ENCODE measurements around the gene IFT122.

Gene IFT122

DNA sequence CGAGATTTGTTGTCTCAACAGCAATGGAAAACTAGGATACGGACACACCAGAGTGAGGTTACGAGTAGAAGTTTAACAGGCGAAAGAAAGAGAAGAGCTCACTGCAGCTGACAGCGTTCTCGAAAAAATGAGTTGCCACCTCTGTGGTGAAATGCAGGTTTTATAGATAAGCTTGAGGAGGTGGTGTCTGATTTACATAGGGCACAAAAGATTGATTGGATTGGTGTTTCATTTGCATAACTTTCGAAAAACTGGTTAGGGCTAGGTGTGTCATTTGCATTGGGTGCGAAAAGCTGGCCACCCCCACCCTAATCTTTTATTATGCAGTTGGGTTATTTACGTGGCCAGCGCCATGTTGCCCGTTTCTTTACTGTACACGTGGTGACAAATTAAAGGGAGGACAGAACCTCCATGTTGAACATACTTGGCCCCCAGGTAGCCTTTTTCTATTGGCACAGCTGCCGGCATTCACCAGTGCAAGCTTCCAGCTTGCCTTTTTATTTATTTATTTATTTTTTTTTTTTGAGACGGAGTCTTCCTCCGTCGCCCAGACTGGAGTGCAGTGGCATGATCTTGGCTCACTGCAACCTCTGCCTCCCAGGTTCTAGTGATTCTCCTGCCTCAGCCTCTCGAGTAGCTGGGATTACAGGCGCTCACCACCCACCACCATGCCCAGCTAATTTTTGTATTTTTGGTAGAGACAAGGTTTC is 8.3 kb downstream of the IFT122 start:
- H3K27ac ChIP-seq (ENCODE audit: insufficient read depth, low read depth, low read length, poor library complexity, severe bottlenecking), result no peak overlapping the region
- peaks cover 17% of the 10 kb centered on the region for H3K4me1 ChIP-seq (ENCODE audit: control insufficient read depth, insufficient read depth, low read length)
- WGBS, 2 experiments, result 84% methylated on average over 18 of the region's 18 CpGs
- peaks cover 5% of the 10 kb centered on the region for H3K36me3 ChIP-seq (ENCODE audit: control insufficient read depth, insufficient read depth, low read length)
- H3K4me3 ChIP-seq (ENCODE audit: insufficient read depth, low read depth, low read length), result no peak overlapping the region
- no peaks in the 10 kb centered on the region for H3K9me3 ChIP-seq (ENCODE audit: control insufficient read depth, low read length)
- no peaks in the 10 kb centered on the region for H3K27me3 ChIP-seq (ENCODE audit: control insufficient read depth, insufficient read depth, low read length, poor library complexity, severe bottlenecking)

DNA sequence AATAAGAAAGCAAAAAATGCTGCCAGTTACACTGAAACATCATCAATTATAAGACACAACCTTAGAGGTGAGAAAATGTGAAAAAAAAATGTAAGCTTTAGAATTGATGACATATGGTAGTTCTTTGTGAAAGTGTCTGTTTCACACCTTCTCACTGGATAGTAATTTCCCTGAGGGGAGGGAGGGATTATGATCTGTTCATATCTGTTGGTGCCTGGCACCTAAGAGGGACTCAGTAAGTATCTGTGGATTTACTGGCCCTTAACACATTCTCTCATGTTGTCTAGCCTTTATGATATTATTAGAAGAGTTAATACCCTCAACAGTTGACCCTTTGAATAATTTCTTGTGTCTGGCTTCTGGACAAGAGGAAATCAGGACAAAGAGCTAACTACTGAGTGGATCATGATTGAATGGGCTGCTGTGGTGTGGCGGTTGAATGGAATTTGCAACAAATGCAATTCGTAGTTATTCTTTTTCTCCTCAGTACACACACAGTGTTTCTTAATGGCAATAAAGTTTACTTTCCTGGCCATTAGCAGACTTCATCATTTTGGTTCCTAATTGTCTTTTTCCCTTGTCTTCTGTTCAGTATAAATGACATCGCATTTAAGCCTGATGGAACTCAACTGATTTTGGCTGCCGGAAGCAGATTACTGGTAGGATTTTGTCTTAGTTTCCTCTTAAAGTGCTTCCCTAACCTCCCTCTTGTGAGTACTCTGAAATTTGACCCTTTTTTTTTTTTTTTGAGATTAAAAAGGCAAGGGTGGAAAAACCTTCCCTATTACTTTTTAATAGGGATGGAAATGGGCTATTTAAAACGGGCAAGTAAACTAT is 9.5 kb downstream of the IFT122 start:
- H3K4me1 ChIP-seq (ENCODE audit: control insufficient read depth, insufficient read depth, low read length), result peaks cover 17% of the 10 kb centered on the region
- peaks cover 5% of the 10 kb centered on the region for H3K36me3 ChIP-seq (ENCODE audit: control insufficient read depth, insufficient read depth, low read length)
- WGBS, 2 experiments, result 62 to 74% methylated on average over 4 to 5 of the region's 5 CpGs
- no peaks in the 10 kb centered on the region for H3K27me3 ChIP-seq (ENCODE audit: control insufficient read depth, insufficient read depth, low read length, poor library complexity, severe bottlenecking)
- no peaks in the 10 kb centered on the region for H3K9me3 ChIP-seq (ENCODE audit: control insufficient read depth, low read length)
- peak overlapping the region; percentile 70 for H3K27ac ChIP-seq (ENCODE audit: insufficient read depth, low read depth, low read length, poor library complexity, severe bottlenecking)
- H3K4me3 ChIP-seq (ENCODE audit: insufficient read depth, low read depth, low read length), result no peak overlapping the region

DNA sequence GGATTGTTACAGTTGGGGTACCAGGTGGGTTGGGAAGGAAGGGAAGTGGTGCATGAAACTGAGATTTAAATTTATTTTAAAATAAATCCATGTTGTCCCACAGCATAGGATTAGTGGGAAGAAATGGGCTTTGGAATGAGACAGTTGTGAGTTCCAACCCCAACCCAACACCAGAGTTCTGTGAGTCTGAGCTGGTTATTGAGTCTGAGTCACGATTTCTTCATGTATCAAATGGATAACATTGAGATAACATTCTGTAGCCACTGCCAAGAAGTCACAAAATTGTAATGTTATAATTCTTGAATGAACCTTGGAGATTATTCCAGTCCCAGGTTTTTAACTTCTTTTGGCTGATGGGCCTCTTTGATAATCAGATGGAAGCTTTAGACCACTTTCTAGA is 13.7 kb downstream of the IFT122 start:
- WGBS, 2 experiments, result 100% methylated on average over 1 of the region's 1 CpG
- Histone ChIP-seq H3K27me3 (ENCODE audit: control insufficient read depth, insufficient read depth, low read length, poor library complexity, severe bottlenecking) (no peaks in the 10 kb centered on the region), H3K4me3 (ENCODE audit: insufficient read depth, low read depth, low read length) (no peak overlapping the region), H3K36me3 (ENCODE audit: control insufficient read depth, insufficient read depth, low read length) (peaks cover 5% of the 10 kb centered on the region), H3K4me1 (ENCODE audit: control insufficient read depth, insufficient read depth, low read length) (peaks cover 16% of the 10 kb centered on the region), H3K27ac (ENCODE audit: insufficient read depth, low read depth, low read length, poor library complexity, severe bottlenecking) (no peak overlapping the region), H3K9me3 (ENCODE audit: control insufficient read depth, low read length) (no peaks in the 10 kb centered on the region)

DNA sequence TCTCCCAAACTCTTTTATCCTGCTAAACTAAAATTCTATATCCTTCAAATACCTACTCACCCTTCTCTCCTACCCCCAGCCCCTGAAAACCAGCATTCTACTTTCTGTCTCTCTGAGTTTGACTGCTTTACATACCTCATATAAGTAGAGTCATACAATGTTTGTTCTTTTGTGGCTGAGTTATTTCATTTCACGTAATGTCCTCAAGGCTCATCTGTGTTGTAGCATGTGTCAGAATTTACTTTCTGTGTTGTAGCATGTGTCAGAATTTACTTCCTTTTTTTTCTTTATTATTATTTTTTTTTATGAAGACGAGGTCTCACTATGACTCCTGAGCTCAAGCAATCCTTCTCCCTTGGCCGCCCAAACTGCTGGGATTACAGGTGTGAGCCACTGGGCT is 20.1 kb downstream of the IFT122 start:
- Histone ChIP-seq H3K27me3 (ENCODE audit: control insufficient read depth, insufficient read depth, low read length, poor library complexity, severe bottlenecking) (no peaks in the 10 kb centered on the region), H3K27ac (ENCODE audit: insufficient read depth, low read depth, low read length, poor library complexity, severe bottlenecking) (no peak overlapping the region), H3K36me3 (ENCODE audit: control insufficient read depth, insufficient read depth, low read length) (no peaks in the 10 kb centered on the region), H3K4me3 (ENCODE audit: insufficient read depth, low read depth, low read length) (no peak overlapping the region), H3K4me1 (ENCODE audit: control insufficient read depth, insufficient read depth, low read length) (no peaks in the 10 kb centered on the region), H3K9me3 (ENCODE audit: control insufficient read depth, low read length) (no peaks in the 10 kb centered on the region)
- WGBS, 2 experiments, result 89 to 91% methylated on average over 1 to 3 of the region's 3 CpGs

DNA sequence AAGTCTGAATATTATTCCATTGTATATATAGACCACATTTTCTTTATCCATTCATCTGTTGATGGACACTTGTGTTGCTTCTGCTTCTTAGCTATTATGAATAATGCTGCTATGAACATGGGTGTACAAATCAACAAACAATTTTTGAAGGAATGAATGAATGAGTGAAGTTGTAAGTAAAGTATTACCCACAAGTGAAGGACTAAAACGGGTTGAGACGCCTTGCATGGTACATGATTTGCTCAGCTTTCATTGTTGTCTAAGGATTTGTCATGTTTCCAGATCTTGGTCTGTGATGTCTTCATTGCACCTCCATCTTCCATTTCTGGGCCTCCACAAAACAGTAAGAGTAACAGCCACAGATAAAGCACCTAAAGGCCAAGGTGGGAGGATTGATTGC is 20.5 kb downstream of the IFT122 start:
- no peaks in the 10 kb centered on the region for H3K9me3 ChIP-seq (ENCODE audit: control insufficient read depth, low read length)
- no peaks in the 10 kb centered on the region for H3K4me1 ChIP-seq (ENCODE audit: control insufficient read depth, insufficient read depth, low read length)
- 93 to 94% methylated on average over 2 of the region's 2 CpGs for WGBS, 2 experiments
- H3K27me3 ChIP-seq (ENCODE audit: control insufficient read depth, insufficient read depth, low read length, poor library complexity, severe bottlenecking), result no peaks in the 10 kb centered on the region
- H3K36me3 ChIP-seq (ENCODE audit: control insufficient read depth, insufficient read depth, low read length), result no peaks in the 10 kb centered on the region
- H3K27ac ChIP-seq (ENCODE audit: insufficient read depth, low read depth, low read length, poor library complexity, severe bottlenecking), result no peak overlapping the region
- H3K4me3 ChIP-seq (ENCODE audit: insufficient read depth, low read depth, low read length), result no peak overlapping the region

DNA sequence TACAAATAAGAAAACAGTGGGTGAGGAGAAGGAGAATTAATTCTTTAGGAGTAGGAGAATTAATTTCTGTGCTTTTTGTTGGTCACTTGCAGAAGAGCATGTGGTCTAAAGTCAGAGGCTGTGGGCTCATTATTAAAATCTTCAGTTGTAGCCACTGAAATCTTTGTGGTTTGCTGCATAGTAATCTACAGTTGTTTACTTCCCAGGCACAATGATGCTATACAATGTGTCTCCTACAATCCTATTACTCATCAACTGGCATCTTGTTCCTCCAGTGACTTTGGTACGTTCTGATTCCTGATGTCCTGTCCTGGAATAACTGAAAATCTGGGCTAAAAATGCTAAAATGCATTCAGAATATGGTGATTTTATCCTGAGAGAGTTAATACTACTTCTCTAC is 21.0 kb downstream of the IFT122 start:
- no peaks in the 10 kb centered on the region for H3K4me1 ChIP-seq (ENCODE audit: control insufficient read depth, insufficient read depth, low read length)
- no peak overlapping the region for H3K4me3 ChIP-seq (ENCODE audit: insufficient read depth, low read depth, low read length)
- H3K9me3 ChIP-seq (ENCODE audit: control insufficient read depth, low read length), result no peaks in the 10 kb centered on the region
- WGBS, 2 experiments, result 100% methylated on average over 1 of the region's 1 CpG
- no peaks in the 10 kb centered on the region for H3K36me3 ChIP-seq (ENCODE audit: control insufficient read depth, insufficient read depth, low read length)
- no peak overlapping the region for H3K27ac ChIP-seq (ENCODE audit: insufficient read depth, low read depth, low read length, poor library complexity, severe bottlenecking)
- no peaks in the 10 kb centered on the region for H3K27me3 ChIP-seq (ENCODE audit: control insufficient read depth, insufficient read depth, low read length, poor library complexity, severe bottlenecking)

DNA sequence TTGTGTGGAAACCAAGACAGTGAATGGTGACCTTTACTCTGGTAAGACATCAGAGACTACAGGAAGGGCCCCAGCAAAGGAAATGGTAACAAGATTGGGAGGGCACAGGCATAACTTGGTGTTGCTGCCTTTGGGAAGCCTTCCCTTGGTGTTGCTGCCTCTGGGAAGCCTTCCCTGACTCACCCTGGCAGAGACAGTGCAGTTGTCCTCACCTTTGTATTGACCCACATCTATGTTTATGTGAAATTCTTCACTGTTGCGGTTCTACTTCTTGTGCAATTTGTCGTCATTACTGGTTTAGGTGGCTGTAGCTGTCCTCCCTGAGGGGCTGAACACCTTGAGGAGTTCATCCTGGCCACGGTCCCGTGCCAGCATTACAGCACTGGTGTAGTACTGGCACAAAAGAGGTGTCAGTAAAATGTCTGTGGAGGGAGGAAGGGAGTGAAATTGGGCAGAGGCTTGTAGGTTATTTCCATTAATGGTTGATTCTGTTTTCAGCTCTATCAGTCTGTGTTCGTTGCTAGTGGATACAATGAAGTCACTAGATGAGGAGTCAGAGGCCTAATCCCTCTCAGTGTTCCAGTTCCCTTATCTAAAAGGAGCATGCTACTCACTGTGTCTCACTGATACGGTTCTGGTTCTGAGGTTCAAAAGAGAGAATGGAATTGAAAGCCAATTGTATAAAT is 21.6 kb downstream of the IFT122 start:
- H3K4me3 ChIP-seq (ENCODE audit: insufficient read depth, low read depth, low read length), result no peak overlapping the region
- H3K27ac ChIP-seq (ENCODE audit: insufficient read depth, low read depth, low read length, poor library complexity, severe bottlenecking), result no peak overlapping the region
- H3K9me3 ChIP-seq (ENCODE audit: control insufficient read depth, low read length), result no peaks in the 10 kb centered on the region
- WGBS, 2 experiments, result 97% methylated on average over 6 of the region's 6 CpGs
- H3K27me3 ChIP-seq (ENCODE audit: control insufficient read depth, insufficient read depth, low read length, poor library complexity, severe bottlenecking), result no peaks in the 10 kb centered on the region
- no peaks in the 10 kb centered on the region for H3K36me3 ChIP-seq (ENCODE audit: control insufficient read depth, insufficient read depth, low read length)
- H3K4me1 ChIP-seq (ENCODE audit: control insufficient read depth, insufficient read depth, low read length), result no peaks in the 10 kb centered on the region

DNA sequence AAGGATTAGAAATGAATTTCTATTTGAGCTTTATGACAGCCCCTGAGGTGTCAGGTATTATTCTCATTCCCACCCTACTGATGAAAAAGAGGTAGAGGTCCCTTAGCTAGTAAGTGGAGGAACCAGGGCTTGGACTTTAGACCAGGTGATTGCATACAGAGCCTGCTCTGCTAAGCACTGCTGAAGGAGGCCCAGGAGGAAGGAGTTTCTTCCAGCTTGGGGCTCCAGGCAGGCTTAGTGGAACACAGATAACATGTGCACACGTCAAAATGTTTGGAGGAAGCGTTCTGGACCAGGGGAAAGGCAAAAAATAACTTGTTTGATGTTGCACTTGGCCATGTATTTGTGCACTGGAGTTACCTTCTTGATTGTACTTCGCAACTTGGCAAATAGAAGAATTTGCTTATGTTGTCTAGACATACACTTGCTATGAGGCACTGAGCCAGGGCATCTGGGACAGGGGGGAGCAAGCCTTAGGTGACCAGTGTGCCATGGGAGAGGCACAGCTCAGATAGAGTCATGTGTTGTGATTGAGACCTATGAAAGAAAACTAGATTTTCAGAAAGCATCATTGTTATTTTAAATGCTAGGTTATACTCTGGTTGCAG is 22.4 kb downstream of the IFT122 start:
- no peak overlapping the region for H3K27ac ChIP-seq (ENCODE audit: insufficient read depth, low read depth, low read length, poor library complexity, severe bottlenecking)
- no peaks in the 10 kb centered on the region for H3K4me1 ChIP-seq (ENCODE audit: control insufficient read depth, insufficient read depth, low read length)
- no peaks in the 10 kb centered on the region for H3K36me3 ChIP-seq (ENCODE audit: control insufficient read depth, insufficient read depth, low read length)
- WGBS, 2 experiments, result 91 to 96% methylated on average over 3 of the region's 3 CpGs
- no peaks in the 10 kb centered on the region for H3K9me3 ChIP-seq (ENCODE audit: control insufficient read depth, low read length)
- no peaks in the 10 kb centered on the region for H3K27me3 ChIP-seq (ENCODE audit: control insufficient read depth, insufficient read depth, low read length, poor library complexity, severe bottlenecking)
- H3K4me3 ChIP-seq (ENCODE audit: insufficient read depth, low read depth, low read length), result no peak overlapping the region

DNA sequence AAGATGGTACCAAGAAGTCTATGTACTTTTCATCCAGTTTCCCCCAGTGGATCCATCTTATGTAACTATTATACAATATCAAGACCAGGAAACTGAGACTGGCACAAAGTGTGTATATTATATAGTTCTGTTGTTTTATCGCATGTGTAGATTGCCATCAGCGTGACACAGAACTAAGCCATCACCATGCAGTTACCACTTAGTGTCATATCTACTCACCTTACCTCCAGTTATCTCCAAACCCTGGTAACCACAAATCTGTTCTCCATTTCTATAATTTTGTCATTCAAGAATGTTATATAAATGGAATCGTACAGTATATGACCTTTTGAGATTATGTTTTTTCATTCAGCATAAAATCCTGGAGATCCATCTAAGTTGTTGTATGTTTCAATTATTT is 23.1 kb downstream of the IFT122 start:
- H3K27ac ChIP-seq (ENCODE audit: insufficient read depth, low read depth, low read length, poor library complexity, severe bottlenecking), result no peak overlapping the region
- H3K4me1 ChIP-seq (ENCODE audit: control insufficient read depth, insufficient read depth, low read length), result no peaks in the 10 kb centered on the region
- H3K4me3 ChIP-seq (ENCODE audit: insufficient read depth, low read depth, low read length), result no peak overlapping the region
- 92 to 100% methylated on average over 2 of the region's 3 CpGs for WGBS, 2 experiments
- no peaks in the 10 kb centered on the region for H3K36me3 ChIP-seq (ENCODE audit: control insufficient read depth, insufficient read depth, low read length)
- no peaks in the 10 kb centered on the region for H3K27me3 ChIP-seq (ENCODE audit: control insufficient read depth, insufficient read depth, low read length, poor library complexity, severe bottlenecking)
- H3K9me3 ChIP-seq (ENCODE audit: control insufficient read depth, low read length), result no peaks in the 10 kb centered on the region

DNA sequence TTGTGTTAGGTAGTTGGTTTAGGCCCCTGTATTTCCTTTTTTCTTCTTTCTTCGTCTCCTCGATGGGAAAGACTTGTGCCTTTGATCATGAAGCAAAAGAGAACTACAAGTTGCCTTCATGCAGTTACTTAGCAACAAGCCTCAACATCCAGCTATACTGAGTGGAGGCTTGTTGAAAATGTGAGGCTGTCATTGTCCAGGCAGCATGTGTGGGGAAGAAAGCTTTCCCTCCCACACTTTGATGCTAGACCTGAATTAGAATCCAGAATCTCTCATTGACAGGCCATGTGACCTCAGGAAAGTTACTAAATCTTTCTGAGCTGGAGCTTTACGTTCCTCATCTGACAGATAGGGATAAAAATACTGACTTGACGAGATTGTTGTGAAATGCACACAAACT is 23.7 kb downstream of the IFT122 start:
- Histone ChIP-seq H3K36me3 (ENCODE audit: control insufficient read depth, insufficient read depth, low read length) (no peaks in the 10 kb centered on the region), H3K4me1 (ENCODE audit: control insufficient read depth, insufficient read depth, low read length) (no peaks in the 10 kb centered on the region), H3K9me3 (ENCODE audit: control insufficient read depth, low read length) (no peaks in the 10 kb centered on the region), H3K27ac (ENCODE audit: insufficient read depth, low read depth, low read length, poor library complexity, severe bottlenecking) (no peak overlapping the region), H3K27me3 (ENCODE audit: control insufficient read depth, insufficient read depth, low read length, poor library complexity, severe bottlenecking) (no peaks in the 10 kb centered on the region), H3K4me3 (ENCODE audit: insufficient read depth, low read depth, low read length) (no peak overlapping the region)
- WGBS, 2 experiments, result 80 to 88% methylated on average over 4 of the region's 4 CpGs

Data from ectodermal cell (in vitro differentiated cells).